ENCODE results near the gene PLCB1.

PLCB1 gene

DNA sequence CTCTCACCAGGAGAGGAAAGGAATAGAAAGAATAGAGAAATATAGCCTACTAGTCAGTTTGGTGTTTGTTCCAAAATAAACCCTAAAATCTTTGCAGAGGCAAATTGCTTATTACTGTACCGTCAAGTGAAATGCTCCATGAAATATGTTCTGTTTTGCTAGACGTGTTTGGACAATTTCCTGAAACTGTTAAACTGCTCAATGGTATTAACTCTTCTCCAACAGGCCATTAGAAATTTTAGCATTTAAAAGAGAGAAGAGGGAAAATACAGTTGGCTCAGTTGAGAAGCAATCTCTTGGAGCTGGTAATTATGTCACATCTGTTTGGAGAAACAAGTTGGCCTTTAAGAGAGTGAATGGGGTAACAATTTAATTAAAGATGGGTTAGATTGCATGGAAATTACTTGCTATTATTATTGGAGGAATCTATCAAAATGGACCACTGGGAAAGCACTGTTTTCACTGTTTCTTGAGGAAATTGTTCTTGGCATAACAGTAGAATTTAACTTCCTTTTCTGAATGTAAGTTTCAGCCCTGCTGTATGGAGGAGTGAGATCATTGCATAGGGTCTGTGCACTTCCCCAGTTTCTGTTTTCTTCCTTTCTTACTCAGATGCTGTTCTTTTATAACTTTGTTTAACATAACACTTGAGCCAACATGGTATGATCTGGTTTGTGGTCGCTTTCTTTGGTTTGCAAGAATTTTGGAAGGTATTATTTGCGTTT is 373.6 kb downstream of the PLCB1 start:
- no peak overlapping the region for H3K4me3 ChIP-seq
- no peak overlapping the region for H3K27ac ChIP-seq

DNA sequence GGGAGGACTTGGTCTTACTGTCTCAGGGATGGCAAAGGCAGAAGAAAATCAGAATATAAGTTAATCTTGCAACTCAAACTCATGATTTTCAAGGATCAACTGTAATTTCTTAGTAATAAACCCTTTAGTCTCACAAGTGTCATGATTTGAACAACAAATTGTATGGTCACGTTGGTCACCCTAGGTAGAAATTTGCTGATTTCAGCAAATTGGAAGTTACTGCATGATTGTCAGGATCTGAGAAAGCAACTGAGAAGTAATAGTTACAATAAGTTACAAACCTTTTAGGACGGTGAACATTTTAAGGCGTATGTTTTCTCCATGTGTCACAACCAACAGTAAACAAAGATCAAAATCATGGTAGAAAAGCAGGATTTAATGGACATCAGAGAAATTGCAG is 375.2 kb downstream of the PLCB1 start:
- Histone ChIP-seq H3K4me3 (no peak overlapping the region), H3K27ac (no peak overlapping the region)

DNA sequence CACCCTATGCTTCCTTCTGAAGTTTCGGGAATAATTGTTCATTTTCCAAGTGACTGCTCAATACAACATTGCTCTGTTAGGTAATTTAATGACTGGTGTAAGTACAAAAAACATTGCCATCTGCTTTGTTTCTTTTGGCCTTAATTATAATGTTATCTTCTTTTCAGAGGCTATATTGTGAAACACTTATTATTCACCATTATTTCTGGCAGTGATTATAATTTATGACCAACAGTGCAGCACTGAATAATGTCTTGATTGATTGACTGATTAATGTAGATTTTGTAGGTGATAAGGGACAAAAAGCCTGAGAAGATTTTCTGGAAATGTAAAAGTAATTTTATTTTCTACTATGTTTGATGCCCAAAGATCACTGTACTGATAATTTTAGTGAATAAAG is 377.7 kb downstream of the PLCB1 start:
- Histone ChIP-seq H3K4me3 (no peak overlapping the region), H3K27ac (no peak overlapping the region)

DNA sequence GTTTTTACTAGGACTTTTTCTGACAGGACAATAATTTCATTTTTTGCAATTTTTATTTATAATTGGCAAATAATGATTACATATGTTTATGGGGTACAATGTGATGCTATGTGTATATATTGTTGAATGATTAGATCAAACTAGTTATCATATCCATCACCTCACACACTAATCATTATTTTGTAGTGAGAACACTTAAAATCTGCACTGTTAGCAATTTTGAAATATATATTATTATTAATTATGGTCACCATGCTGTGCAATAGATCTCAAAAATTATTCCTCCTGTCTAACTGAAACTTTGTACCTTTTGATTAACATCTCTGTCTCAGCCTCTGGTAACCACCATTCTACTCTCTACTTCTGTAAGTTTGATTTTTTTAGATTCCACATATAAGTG is 378.7 kb downstream of the PLCB1 start:
- Histone ChIP-seq H3K4me3 (no peak overlapping the region), H3K27ac (no peak overlapping the region)

DNA sequence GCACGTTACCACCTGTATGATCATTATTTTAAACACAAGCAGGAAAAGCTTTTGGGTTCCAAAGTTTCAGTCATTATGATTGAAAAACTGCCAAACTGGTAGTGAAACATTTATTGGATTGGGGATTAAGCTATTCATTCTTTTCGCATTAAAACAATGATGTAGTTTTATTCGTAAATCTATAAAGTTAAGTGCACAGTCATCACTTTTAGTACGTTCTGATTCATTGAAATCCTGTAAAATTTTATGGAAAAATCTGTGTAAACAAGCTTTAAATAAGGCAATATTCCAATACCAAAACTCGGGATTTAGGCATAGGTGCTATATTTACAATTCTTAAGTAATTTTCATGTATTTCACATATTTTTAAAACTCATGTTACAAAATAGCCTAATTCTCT is 379.9 kb downstream of the PLCB1 start:
- Histone ChIP-seq H3K27ac (no peak overlapping the region), H3K4me3 (no peak overlapping the region)

DNA sequence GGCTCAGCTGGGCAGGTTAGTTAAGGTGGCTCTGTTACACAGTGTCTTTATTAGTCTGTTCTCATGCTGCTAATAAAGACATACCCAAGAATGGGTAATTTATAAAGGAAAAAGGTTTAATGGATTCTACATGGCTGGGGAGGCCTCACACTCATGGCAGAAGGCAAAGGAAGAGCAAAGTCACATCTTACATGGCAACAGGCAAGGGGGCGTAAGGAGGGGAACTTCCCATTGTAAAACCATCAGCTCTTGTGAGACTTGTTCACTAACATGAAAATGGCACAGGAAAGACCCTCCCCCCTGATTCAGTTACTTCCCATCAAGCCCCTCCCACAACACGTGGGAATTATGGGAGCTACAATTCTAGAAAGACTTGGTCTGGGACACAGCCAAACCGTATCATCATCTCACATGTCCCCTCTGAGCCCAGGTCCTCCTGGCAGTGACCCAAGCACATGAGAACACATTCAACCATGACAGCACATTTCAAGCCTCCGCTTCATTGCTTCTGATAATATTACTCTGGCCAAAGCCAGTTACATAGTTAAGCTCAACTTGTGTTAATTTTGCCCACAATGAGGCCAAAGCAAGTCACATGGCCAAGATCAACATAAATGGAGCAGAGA is 383.9 kb downstream of the PLCB1 start:
- Histone ChIP-seq H3K4me3 (no peak overlapping the region), H3K27ac (no peak overlapping the region)

DNA sequence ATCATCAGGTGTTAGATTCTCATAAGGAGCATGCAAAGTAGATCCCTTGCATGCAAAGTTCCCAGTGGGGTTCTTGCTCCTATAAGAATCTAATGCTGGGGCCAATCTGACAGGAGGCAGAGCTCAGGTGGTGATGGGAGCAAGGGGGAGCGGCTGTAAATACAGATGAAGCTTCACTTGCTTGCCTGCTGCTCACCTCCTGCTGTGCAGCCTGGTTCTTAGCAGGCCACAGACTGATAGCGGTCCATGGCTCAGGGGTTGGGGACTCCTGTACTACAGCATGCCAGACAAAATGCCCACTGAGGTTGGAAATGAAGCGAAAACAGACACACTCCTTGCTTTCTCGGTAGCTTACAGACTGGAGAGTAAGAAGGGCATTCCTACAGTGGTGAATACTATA is 386.8 kb downstream of the PLCB1 start:
- no peak overlapping the region for H3K4me3 ChIP-seq
- H3K27ac ChIP-seq = no peak overlapping the region

DNA sequence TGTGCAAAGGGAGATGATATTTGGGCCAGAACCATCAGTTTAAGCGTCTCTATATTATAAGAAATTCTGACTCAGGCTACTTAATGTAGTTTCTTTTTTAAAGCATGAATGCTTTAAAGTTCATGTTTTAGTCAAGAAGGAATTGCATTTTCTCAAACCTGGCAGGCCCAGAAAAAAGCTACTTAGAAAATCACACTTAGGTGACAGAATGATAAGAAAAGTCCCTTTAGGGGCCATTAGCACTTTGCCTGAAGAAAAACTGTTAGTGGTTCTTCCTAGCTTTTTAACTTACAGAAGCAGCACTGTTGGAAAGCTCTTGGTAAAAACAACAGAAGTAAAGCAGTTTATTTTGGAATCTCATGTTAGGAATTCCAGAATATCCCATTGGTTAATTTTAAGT is 387.8 kb downstream of the PLCB1 start:
- Histone ChIP-seq H3K27ac (no peak overlapping the region), H3K4me3 (no peak overlapping the region)

DNA sequence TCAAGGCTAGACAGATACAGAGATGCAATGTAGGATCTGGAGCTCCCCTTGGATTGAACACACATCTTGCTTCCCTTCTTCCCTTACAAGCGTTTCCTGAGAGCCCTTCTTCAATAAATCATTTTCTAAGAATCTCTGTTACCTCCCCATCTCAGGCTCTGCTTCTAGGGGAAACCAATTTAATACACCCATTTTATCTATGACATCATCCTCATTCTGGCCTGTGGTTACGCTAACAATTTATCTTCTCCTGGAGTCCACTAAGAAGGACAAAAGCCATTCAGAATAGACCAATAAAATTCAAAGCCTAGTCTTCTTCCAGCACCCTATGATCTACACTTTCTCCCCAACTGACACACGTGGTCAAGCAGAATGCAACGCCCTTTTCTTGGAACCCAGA is 390.1 kb downstream of the PLCB1 start:
- Histone ChIP-seq H3K4me3 (no peak overlapping the region), H3K27ac (no peak overlapping the region)

DNA sequence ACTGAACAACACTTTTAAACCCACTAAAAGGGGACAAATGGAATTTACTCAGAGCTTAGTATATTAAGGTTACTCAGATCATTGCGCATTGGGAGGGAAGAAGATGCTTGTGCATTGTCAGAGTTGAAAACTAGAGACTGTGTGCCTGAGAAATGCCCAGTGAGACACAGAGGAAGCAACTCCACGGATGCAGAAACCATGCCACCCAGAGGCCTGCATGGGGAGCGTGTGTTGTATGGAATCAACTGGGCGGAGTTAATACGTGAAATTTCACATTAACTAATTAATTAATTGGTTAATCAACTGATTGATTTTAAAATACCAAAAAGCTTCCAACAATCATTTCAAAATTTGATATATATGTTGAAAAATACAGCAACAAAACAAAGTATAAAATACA is 391.6 kb downstream of the PLCB1 start:
- Histone ChIP-seq H3K27ac (no peak overlapping the region), H3K4me3 (no peak overlapping the region)

DNA sequence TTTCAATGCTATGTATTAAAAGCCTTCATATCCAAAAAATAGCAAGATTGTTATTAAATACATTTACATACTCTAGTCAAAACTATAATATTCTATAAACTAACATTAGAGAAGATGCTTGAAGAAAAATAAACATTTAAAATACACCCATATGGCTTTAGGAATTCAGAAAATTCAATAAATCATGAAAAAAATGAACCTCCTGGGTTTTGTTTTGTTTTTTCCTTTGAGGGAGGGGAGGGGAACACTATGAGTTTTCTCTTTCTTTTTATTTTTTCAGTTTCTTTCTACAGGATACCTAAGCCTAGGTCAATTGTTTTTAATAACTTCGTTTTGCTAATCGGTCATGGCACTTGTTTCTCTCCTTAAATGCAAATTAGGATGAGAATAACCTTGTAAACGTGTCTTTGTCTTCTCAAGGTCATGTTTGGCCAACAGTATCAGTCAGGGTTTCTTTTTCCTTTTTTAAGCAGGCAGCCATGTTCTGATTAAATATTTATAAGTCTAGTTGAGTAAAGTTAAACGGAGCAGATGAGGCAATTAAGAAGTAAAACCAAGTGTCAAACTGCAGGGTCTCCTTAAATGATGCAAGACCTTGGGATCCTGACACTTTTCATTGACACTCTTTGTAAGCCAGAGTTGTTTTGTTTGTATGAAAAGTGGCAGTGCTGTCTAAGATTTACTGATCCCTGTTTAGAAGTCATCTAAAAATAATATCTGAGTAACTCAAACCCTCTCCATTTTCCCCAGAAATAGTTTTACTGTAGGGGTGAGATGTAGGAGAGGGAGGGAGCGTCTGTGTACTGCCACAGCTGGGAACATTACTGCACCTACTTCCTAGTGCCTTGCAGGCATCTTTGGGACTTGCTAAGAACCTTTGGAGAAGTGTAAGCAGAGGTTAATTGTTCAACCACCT is 392.3 kb downstream of the PLCB1 start:
- Histone ChIP-seq H3K4me3 (no peak overlapping the region), H3K27ac (no peak overlapping the region)

DNA sequence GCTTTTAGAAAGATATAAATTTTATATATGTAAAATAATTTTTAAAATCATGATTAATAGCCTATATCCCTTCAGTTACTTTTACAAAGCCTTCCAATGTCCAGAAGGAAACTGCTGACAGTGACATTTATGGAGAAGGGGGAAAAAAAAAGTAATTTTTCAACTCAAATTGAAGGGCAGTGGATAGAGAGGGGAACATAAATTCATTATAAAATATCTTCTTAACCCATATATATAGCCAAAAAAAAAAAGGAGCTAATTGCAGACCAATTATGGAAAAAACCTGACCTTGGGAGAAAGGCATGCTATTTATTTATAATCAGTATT is 392.9 kb downstream of the PLCB1 start:
- Histone ChIP-seq H3K27ac (no peak overlapping the region), H3K4me3 (no peak overlapping the region)

DNA sequence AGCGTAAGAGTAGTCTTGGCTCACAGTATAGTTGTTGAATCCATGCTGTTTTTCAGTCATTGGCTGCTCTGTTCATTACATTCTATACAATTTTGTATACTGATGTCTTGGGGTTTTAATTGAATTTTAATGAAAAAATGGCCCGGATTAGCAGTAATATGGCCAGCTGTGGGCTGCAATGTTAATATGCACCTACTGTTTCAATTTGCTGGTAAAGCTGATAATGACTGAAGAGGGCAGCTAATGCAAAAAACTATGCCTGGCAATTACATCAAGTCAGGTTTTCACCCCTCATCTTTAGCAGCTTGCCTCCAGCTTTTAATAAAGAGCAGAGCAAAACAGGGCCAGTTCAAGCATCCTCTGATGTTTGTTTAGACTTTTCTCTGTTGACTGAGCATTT is 394.5 kb downstream of the PLCB1 start:
- Histone ChIP-seq H3K27ac (no peak overlapping the region), H3K4me3 (no peak overlapping the region)

DNA sequence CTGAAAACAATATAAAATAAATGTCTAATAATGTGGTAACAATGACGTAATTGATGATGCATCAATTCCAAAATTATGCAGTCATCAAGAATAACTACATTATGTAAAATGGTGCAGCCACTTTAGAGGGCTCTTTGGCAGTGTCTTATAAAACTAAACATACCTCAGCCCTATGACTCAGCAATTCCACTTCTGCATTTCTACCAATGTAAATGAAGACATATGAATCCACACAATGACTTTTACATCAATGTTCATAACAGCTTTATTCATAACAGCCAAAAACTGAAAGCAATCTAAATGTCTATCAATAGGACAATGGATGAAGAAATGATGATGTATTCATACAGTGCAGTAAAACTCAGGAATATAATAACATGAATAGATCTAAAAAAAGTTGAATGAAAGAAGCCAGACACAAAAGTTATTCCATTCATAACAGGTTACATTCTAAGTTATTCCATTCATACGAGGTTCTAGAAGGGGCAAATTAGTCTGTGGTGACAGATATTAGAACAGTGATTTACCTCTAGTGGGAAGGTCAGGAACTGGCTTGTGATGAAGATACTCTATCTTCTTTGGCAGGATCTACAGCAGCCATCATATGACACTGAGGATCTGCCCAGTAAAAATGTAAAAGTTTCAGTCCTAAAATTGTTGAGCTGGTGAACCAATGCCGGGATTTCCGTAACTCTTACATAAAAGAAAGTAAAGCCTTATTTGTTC is 396.1 kb downstream of the PLCB1 start:
- Histone ChIP-seq H3K27ac (no peak overlapping the region), H3K4me3 (no peak overlapping the region)

DNA sequence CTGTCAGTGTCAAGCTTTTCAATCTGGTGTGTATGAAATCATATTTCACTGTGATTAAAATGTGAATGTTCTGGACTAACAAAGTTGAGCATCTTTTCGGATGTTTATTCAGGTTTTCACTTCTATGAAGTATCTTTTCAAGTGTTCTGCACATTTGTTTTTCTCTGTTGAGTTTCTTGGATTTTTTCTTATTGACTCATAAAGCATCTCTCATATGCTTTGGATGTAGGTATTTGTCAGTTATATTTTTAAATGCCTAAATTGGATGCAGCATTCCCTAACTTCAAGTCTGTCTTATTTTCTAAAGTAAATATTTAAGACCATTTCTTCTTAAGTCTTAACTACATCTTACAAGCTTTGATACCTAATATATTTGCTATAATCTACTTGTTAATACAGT is 398.0 kb downstream of the PLCB1 start:
- no peak overlapping the region for H3K4me3 ChIP-seq
- H3K27ac ChIP-seq = no peak overlapping the region

DNA sequence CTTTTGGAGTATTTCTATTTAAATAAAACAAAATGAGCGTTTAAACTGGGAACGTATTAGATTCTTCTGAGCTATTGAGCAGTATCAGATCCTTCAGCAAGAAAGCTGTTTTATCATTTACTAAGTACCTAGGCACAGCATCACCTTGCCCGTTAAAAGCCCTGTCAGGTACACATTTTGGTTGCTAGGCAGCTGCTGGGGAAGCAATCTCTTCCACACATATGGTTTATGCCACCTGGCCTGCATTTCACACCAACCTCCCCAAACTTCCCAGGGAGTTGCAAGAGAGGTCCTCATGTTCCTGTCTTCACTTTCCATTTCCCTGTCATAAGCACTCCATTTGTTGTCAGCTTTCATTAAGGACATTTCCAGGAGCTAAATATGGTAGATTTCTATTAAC is 400.1 kb downstream of the PLCB1 start:
- Histone ChIP-seq H3K4me3 (no peak overlapping the region), H3K27ac (no peak overlapping the region)

DNA sequence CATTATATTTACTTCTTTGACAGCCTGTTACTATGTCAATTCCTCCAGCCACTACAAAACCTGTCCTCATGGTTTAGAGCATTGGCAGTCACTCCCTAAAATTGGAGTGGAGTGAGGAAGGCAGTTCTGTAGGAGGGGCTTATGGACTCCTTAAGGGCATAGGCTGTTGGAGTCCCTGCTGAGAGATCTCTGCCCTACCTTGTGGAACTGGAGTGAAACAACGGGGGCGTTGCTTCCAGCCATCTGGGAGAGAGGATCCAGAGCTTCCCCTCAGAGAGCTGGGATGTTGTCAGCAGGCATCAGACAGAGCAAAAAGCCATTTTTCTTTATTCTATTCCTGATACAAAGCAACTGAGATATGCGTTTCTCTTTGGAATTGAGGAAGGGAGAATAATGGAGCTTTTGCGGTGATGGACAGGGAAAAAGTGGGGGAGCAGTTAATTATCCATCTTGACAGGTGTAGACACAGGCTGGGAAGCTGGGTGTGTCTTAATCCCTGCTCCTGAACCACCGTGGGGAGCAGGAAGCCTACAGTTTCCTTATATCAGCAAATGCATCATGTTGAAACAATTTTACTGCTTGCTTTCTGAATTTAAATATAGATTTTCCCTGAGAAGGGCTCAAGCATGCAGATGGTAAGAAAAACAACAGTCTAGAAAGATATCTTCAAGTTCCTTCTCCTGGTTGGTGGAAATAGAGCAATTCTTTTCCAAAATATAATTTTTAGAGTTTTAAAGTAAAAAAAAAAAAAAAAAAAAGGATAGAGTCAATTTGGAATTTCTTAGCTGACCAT is 402.5 kb downstream of the PLCB1 start:
- H3K4me3 ChIP-seq = no peak overlapping the region

DNA sequence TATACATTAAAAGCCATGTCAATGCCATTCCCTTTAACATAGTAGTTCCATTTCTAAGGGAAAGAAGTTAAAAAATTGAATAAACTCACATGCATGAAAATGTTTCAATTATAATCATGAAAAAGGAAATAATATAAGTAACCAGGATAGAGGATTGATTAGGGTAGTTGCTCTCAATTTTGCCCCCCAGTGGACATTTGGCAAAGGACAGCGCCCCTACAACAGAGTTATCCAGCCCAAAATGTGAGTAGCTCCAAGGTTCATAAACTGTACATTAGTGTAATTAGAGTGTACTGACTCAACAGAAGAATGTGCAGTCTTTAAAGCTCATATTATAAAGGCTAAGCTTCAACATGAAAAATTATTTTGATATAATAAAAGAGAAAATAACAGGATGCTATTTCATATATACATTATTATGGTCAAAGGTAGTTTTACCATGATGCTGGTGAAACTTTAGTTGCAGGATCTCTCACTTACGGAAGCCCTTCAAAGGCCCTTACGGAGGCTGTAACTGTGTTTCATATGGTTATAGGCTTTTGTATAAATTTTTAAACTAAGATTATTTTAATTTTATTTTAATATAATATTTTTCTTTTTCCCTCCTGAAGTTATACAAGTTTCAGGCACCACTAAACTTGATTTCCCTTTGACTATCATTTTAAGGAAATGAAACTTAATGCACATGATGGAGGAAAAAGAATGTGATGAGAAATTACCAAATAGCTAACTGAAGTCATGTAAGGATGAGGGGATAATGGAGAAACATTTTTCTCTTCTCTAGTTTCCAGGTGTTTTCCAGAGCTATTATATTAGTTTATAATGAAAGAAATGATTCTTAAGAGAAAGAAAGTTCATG is 403.6 kb downstream of the PLCB1 start:
- Histone ChIP-seq H3K4me3 (no peak overlapping the region), H3K27ac (no peak overlapping the region)

More for the DNA sequence above, 402.5 kb downstream of the PLCB1 start:
- no peak overlapping the region for H3K27ac ChIP-seq

DNA sequence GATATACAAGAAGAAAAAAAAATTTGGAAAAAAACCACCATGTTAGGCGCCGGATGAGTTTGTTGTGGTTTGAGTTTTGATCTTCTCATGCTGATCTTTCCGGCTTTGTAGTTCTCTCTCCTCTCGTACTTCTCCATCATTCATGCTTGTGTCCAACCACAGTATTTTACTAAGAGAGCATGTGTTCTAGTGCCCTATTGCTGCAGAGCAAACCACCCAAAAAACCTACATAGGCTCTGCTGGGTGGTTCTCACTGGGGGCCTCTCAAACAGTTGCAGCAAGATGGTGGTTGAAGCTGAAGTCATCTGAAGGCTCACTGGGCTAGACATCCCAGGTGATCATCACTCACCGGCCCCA is 404.2 kb downstream of the PLCB1 start:
- no peak overlapping the region for H3K27ac ChIP-seq
- no peak overlapping the region for H3K4me3 ChIP-seq
